Mesendoderm (in vitro differentiated cells): ENCODE measurements around the gene KCNK18. TPM values are rescaled to one million over a fixed set of nuclear protein-coding genes. Genes with fewer than 3 reads are reported as not detected.

ENCODE experiments used
- DNase-seq: peaks from one replicate; pipeline ENCODE4 v3.0.0; 2013
- H2AK5ac ChIP-seq: 2 replicates; pipeline ENCODE4 v1.6.1; 2013; ENCODE audit warnings: low read length, inconsistent platforms
- H2BK120ac ChIP-seq: 2 replicates; pipeline ENCODE4 v1.6.1; 2013; ENCODE audit warnings: low read depth, mild to moderate bottlenecking, low read length, moderate library complexity, mixed read lengths
- H2BK15ac ChIP-seq: replicated peaks from 2 replicates; pipeline ENCODE4 v1.6.1; 2013; ENCODE audit warnings: low read depth, mild to moderate bottlenecking, moderate library complexity
- H2BK5ac ChIP-seq: 2 replicates; pipeline ENCODE4 v1.6.1; 2013; ENCODE audit warnings: low read length, inconsistent platforms
- H3K18ac ChIP-seq: 2 replicates; pipeline ENCODE4 v1.6.1; 2013; ENCODE audit warnings: mild to moderate bottlenecking, low read length, mixed read lengths
- H3K23ac ChIP-seq: one replicate; pipeline ENCODE4 v1.6.1; 2013; ENCODE audit warnings: low read length
- H3K27ac ChIP-seq: 2 replicates; pipeline ENCODE4 v1.5.1; 2013; ENCODE audit warnings: low read depth, mild to moderate bottlenecking, inconsistent platforms, low read length, moderate library complexity
- H3K27me3 ChIP-seq: 2 replicates; pipeline ENCODE4 v1.6.1; 2013; ENCODE audit warnings: low read length, control low read depth, mild to moderate bottlenecking, inconsistent platforms; ENCODE audit not compliant: insufficient read depth, poor library complexity
- H3K36me3 ChIP-seq: 2 replicates; pipeline ENCODE4 v1.6.1; 2013; ENCODE audit warnings: low read length, inconsistent platforms; ENCODE audit not compliant: control insufficient read depth, insufficient read depth
- H3K4ac ChIP-seq: one replicate; pipeline ENCODE4 v1.6.1; 2013; ENCODE audit warnings: low read depth, mild to moderate bottlenecking, low read length, moderate library complexity
- H3K4me1 ChIP-seq: 2 replicates; pipeline ENCODE4 v1.6.1; 2013; ENCODE audit warnings: low read depth, low read length, inconsistent platforms; ENCODE audit not compliant: control insufficient read depth
- H3K4me2 ChIP-seq: 2 replicates; pipeline ENCODE4 v1.6.1; 2013; ENCODE audit warnings: low read length
- H3K4me3 ChIP-seq: 2 replicates; pipeline ENCODE4 v1.5.1; 2013; ENCODE audit warnings: mild to moderate bottlenecking, low read length
- H3K56ac ChIP-seq: one replicate; pipeline ENCODE4 v1.6.1; 2013; ENCODE audit warnings: low read length
- H3K79me1 ChIP-seq: 2 replicates; pipeline ENCODE4 v1.6.1; 2013; ENCODE audit warnings: low read length, inconsistent platforms
- H3K79me2 ChIP-seq: 2 replicates; pipeline ENCODE4 v1.6.1; 2013; ENCODE audit warnings: mild to moderate bottlenecking, low read length; ENCODE audit not compliant: control insufficient read depth, insufficient read depth
- H3K9ac ChIP-seq: 2 replicates; pipeline ENCODE4 v1.6.1; 2013; ENCODE audit warnings: low read length, inconsistent platforms
- H4K5ac ChIP-seq: one replicate; pipeline ENCODE4 v1.6.1; 2013; ENCODE audit warnings: low read length
- H4K8ac ChIP-seq: one replicate; pipeline ENCODE4 v1.6.1; 2013; ENCODE audit warnings: low read depth, mild to moderate bottlenecking, control low read depth, low read length, moderate library complexity
- WGBS: extraction: QIAGEN DNeasy Blood & Tissue Kit; methylation state at CpG from one replicate; pipeline ENCODE4 v1.1.7; 2013; ENCODE audit warnings: low lambda C conversion rate, missing lambda C conversion rate; ENCODE audit not compliant: insufficient coverage; ENCODE audit errors: extremely low coverage; 5-methylcytosine and 5-hydroxymethylcytosine counted together
- polyA plus RNA-seq, 2 experiments: library from polyadenylated mRNA; stranded (reverse); fragments of 200-250 nt; gene quantifications; one replicate each; pipeline ENCODE4 v1.2.3, GENCODE V29; 2013

KCNK18 gene
- not detected for polyA plus RNA-seq (2013, experiment 1 of 2)
- not detected for polyA plus RNA-seq (2013, experiment 2 of 2)

- no peak within 1 kb of the TSS for H3K4me2 ChIP-seq
- no peak within 1 kb of the TSS for H3K4me3 ChIP-seq
- no CpG with 5 or more reads among the region's 12 CpGs for WGBS
- H3K23ac ChIP-seq: no peak within 1 kb of the TSS
- H3K4me1 ChIP-seq: peaks cover 5% of the 10 kb centered on the region
- H2AK5ac ChIP-seq: no peak within 1 kb of the TSS
- peak within 1 kb of the TSS; percentile 4 for H3K4ac ChIP-seq
- peak within 1 kb of the TSS; percentile 27 for H2BK5ac ChIP-seq
- no peaks in the 10 kb centered on the region for H3K36me3 ChIP-seq
- no peak within 1 kb of the TSS for H2BK120ac ChIP-seq
- no peak within 1 kb of the TSS for H4K5ac ChIP-seq
- no peaks in the 10 kb centered on the region for H3K79me2 ChIP-seq
- H3K79me1 ChIP-seq: no peaks in the 10 kb centered on the region
- H2BK15ac ChIP-seq: no peak within 1 kb of the TSS
- peak within 1 kb of the TSS; percentile 24 for H3K18ac ChIP-seq
- H4K8ac ChIP-seq: no peak within 1 kb of the TSS
- DNase-seq: no peak
- no peak within 1 kb of the TSS for H3K27ac ChIP-seq
- H3K27me3 ChIP-seq: no peaks in the 10 kb centered on the region
- no peak within 1 kb of the TSS for H3K9ac ChIP-seq
- H3K56ac ChIP-seq: peak within 1 kb of the TSS; percentile 67
Measured at GRCh38 chr10:117197189-117197588, at the start of gene KCNK18. Gene KCNK18 (plus strand): TSS chr10:117197489. CDS start chr10:117197489, 0 bp downstream.

GRCh38 chr10:117148284-117148683 lies 49.0 kb upstream of the KCNK18 start:
- Histone ChIP-seq H3K18ac (no peak overlapping the region), H2BK5ac (no peak overlapping the region), H4K8ac (no peak overlapping the region), H3K27me3 (peaks cover 14% of the 10 kb centered on the region), H3K79me1 (no peaks in the 10 kb centered on the region), H2AK5ac (no peak overlapping the region), H2BK15ac (no peak overlapping the region), H4K5ac (no peak overlapping the region), H3K56ac (no peak overlapping the region), H3K23ac (no peak overlapping the region), H3K4ac (no peak overlapping the region), H3K4me1 (no peaks in the 10 kb centered on the region), H3K4me3 (no peak overlapping the region), H3K9ac (no peak overlapping the region), H3K27ac (no peak overlapping the region), H2BK120ac (no peak overlapping the region), H3K36me3 (no peaks in the 10 kb centered on the region), H3K4me2 (no peak overlapping the region), H3K79me2 (no peaks in the 10 kb centered on the region)
- no peak for DNase-seq
- whole genome bisulfite sequencing: no CpG with 5 or more reads among the region's 3 CpGs

GRCh38 chr10:117152668-117153067 lies 44.6 kb upstream of the KCNK18 start:
- no peaks in the 10 kb centered on the region for H3K79me1 ChIP-seq
- no CpG with 5 or more reads among the region's 3 CpGs for WGBS
- no peak for DNase-seq
- H3K18ac ChIP-seq: no peak overlapping the region
- no peak overlapping the region for H3K4me2 ChIP-seq
- no peak overlapping the region for H3K4ac ChIP-seq
- no peaks in the 10 kb centered on the region for H3K79me2 ChIP-seq
- no peaks in the 10 kb centered on the region for H3K4me1 ChIP-seq
- H4K5ac ChIP-seq: no peak overlapping the region
- H3K4me3 ChIP-seq: no peak overlapping the region
- no peak overlapping the region for H3K23ac ChIP-seq
- H3K27me3 ChIP-seq: peaks cover 19% of the 10 kb centered on the region
- no peak overlapping the region for H3K27ac ChIP-seq
- H3K36me3 ChIP-seq: no peaks in the 10 kb centered on the region
- H3K9ac ChIP-seq: no peak overlapping the region
- H2BK120ac ChIP-seq: no peak overlapping the region
- no peak overlapping the region for H2BK5ac ChIP-seq
- H3K56ac ChIP-seq: no peak overlapping the region
- H4K8ac ChIP-seq: no peak overlapping the region
- H2AK5ac ChIP-seq: no peak overlapping the region
- no peak overlapping the region for H2BK15ac ChIP-seq

GRCh38 chr10:117158297-117158696 lies 39.0 kb upstream of the KCNK18 start:
- no peak for DNase-seq
- Histone ChIP-seq H3K79me1 (no peaks in the 10 kb centered on the region), H3K56ac (no peak overlapping the region), H3K36me3 (no peaks in the 10 kb centered on the region), H4K8ac (no peak overlapping the region), H3K27me3 (peaks cover 44% of the 10 kb centered on the region), H3K23ac (no peak overlapping the region), H3K4me2 (no peak overlapping the region), H2BK5ac (no peak overlapping the region), H3K4me1 (peaks cover 5% of the 10 kb centered on the region), H3K4me3 (no peak overlapping the region), H2BK120ac (no peak overlapping the region), H3K27ac (no peak overlapping the region), H3K4ac (no peak overlapping the region), H3K18ac (no peak overlapping the region), H3K9ac (no peak overlapping the region), H2BK15ac (no peak overlapping the region), H4K5ac (no peak overlapping the region), H3K79me2 (no peaks in the 10 kb centered on the region), H2AK5ac (no peak overlapping the region)
- WGBS: no CpG with 5 or more reads among the region's 2 CpGs

GRCh38 chr10:117159390-117159789 lies 37.9 kb upstream of the KCNK18 start:
- Histone ChIP-seq H3K18ac (no peak overlapping the region), H3K4me1 (peaks cover 5% of the 10 kb centered on the region), H3K4me3 (no peak overlapping the region), H4K5ac (no peak overlapping the region), H3K79me1 (no peaks in the 10 kb centered on the region), H3K27me3 (peaks cover 51% of the 10 kb centered on the region), H3K27ac (no peak overlapping the region), H2BK120ac (no peak overlapping the region), H3K4ac (no peak overlapping the region), H2AK5ac (no peak overlapping the region), H3K4me2 (peak overlapping the region; percentile 13), H3K23ac (no peak overlapping the region), H3K56ac (peak overlapping the region; percentile 20), H3K9ac (no peak overlapping the region), H3K36me3 (no peaks in the 10 kb centered on the region), H3K79me2 (no peaks in the 10 kb centered on the region), H2BK5ac (no peak overlapping the region), H2BK15ac (no peak overlapping the region), H4K8ac (no peak overlapping the region)
- no CpG with 5 or more reads among the region's 6 CpGs for WGBS
- peak; percentile 90 for DNase-seq

GRCh38 chr10:117160567-117160966 lies 36.7 kb upstream of the KCNK18 start:
- Histone ChIP-seq H2BK15ac (no peak overlapping the region), H3K4ac (no peak overlapping the region)

More at GRCh38 chr10:117160567-117160966, 36.7 kb upstream of the KCNK18 start:
- no CpG with 5 or more reads among the region's 5 CpGs for WGBS
- no peak overlapping the region for H2AK5ac ChIP-seq
- no peak overlapping the region for H4K5ac ChIP-seq
- H3K23ac ChIP-seq: no peak overlapping the region
- no peak overlapping the region for H3K18ac ChIP-seq
- no peaks in the 10 kb centered on the region for H3K36me3 ChIP-seq
- no peaks in the 10 kb centered on the region for H3K79me1 ChIP-seq
- H2BK120ac ChIP-seq: no peak overlapping the region
- peaks cover 5% of the 10 kb centered on the region for H3K4me1 ChIP-seq
- H4K8ac ChIP-seq: no peak overlapping the region
- H3K56ac ChIP-seq: no peak overlapping the region
- H3K79me2 ChIP-seq: no peaks in the 10 kb centered on the region
- H3K4me2 ChIP-seq: no peak overlapping the region
- no peak for DNase-seq
- H3K9ac ChIP-seq: no peak overlapping the region
- no peak overlapping the region for H3K27ac ChIP-seq
- peaks cover 60% of the 10 kb centered on the region for H3K27me3 ChIP-seq
- H2BK5ac ChIP-seq: no peak overlapping the region
- H3K4me3 ChIP-seq: no peak overlapping the region
